HG03045 (cell line): ENCODE results near the gene PLA2G12B.
"Not testable (repeated sequence)": the region's sequence is repeated elsewhere in the genome, so short reads cannot be mapped to it uniquely, and the experiment has no call there.

ENCODE experiments used
- ATAC-seq: cut with Tn5 transposase; IDR thresholded peaks from one replicate; pipeline ENCODE4 v1.9.1; 2021; ENCODE audit warnings: mild to moderate bottlenecking, moderate library complexity; ENCODE audit not compliant: unreplicated experiment

The PLA2G12B gene

DNA sequence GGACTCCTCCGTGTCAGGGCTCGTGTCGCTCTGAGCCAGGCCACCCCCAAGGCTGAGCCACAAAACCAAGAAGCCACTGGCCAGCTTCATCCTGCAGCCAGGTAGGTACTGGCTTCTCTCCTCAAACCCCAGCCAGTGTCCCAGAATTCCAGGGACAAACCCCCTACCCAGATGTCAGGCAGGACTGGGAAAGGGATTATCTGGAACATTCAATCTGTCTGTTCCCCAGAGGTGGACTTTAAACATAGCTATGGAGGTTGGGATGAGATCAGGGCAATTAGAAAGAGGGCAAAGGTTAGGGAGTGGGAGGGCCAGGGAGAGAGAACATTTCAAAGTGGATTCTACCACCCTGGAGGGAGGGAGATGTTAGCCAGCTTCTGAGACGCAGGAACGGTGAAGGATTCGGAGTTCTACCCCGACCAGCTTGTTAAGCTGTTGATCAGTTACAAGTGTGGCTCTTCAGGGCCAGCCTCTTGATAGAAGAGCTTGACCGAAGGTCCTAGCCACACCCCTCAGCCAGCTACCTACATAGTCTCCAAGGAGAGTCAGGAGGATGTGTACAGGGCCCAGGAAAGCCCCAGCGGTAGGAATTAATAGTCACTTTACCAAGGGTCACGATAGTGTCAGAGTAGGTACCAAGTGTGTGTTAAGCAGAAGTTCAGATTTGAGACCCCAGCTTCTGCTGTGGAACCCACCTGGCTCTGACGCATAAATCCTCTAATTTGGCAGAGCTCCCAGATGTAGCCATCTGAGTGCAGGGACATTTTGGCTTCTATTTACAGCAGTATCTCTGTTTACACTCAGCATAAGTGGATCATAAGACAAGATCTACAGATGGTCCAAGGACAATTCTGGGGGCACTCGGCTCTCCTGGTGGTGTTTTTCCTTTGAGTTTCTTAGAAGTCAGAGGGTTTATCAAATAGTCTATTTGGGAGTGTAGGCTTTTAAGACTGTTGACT, at the start of gene PLA2G12B:
TSS of gene PLA2G12B (minus strand) at position 211 of the 959 bp plus-strand sequence. CDS start at position 90, 121 bp downstream.
- no peak for ATAC-seq

- no peak for ATAC-seq
These were observed 49.2 kb upstream of the PLA2G12B start for GRCh38 chr10:73003822-73004221.

GRCh38 chr10:73000973-73001372, 46.4 kb upstream of the PLA2G12B start:
- ATAC-seq: no peak

DNA sequence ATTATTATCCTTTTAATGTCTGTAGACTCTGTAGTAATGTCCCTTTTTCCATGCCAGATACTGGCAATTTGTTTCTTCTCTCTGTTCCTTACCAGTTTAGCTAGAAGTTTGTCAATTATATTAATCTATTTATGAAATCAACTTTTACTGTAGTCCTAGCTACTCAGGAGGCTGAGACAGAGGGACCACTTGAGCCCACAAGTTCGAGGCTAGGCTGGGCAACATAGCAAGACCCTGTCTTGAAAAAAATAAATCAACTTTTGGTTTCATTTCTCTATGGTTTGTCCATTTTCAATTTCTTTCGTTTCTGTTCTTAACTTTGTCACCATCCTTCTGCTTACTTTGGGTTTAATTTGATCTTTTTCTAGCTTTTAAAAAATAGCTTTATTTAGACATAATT, 42.5 kb upstream of the PLA2G12B start:
- ATAC-seq: no peak

GRCh38 chr10:72995459-72995858, 40.9 kb upstream of the PLA2G12B start:
- not testable (repeated sequence) for ATAC-seq

DNA sequence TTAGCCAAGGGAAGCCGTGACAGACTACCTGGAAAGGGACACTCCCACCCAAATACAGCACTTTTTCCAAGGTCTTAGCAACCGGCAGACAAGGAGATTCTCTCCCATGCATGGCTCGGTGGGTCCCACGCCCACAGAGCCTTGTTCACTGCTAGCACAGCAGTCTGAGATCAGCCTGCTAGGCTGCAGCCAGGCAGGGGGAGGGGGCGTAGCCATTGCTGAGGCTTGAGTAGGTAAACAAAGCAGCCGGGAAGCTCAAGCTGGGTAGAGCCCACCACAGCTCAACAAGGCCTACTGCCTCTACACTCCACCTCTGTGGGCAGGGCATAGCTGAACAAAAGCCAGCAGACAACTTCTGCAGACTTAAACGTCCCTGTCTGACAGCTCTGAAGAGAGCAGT, 35.2 kb upstream of the PLA2G12B start:
- ATAC-seq: not testable (repeated sequence)

DNA sequence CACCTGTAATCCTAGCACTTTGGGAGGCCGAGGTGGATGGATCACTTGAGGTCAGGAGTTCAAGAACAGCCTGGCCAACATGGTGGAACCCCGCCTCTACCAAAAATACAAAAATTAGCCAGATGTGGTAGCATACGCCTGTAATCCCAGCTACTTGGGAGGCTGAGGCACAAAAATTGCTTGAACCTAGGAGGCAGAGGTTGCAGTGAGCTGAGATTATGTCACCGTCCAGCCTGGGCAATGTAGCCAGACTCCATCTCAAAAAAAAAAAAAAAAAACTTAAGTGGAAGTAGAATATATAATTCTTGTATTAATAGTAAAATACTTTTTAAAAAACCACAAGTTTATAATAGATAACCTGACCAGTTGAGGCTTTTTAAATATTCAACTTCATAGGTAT, 30.0 kb upstream of the PLA2G12B start:
- not testable (repeated sequence) for ATAC-seq

DNA sequence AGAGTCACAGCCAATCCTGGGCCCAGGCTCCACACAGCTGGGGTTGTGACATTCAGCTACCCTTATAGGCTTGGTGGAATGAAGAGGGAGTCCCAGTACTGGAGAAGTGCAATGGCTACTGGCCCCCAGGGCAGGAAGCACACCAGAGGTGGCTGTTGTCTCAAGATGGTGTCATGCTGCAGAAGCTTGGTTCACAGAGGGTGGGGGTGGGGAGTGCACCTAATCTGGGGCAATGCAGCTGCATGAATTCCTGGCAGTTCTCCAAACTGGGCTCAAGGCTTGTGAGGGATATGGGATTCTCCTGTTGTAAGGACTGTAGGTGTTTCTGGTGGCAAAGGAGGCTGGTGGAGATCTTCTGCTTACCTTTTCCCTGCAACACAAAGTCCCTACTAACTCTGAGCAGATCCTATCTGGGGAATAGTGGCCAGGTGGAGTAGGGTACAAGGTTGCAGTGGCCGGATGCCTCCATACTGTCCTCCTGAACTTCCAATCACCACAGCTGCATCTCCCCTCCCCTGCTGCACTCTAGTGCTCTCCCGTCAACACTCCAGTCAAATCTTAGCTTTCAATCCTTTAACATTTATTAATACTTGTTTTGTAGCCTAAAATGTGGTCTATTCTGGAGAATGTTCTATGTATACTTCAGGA, 27.4 kb upstream of the PLA2G12B start:
- no peak for ATAC-seq

DNA sequence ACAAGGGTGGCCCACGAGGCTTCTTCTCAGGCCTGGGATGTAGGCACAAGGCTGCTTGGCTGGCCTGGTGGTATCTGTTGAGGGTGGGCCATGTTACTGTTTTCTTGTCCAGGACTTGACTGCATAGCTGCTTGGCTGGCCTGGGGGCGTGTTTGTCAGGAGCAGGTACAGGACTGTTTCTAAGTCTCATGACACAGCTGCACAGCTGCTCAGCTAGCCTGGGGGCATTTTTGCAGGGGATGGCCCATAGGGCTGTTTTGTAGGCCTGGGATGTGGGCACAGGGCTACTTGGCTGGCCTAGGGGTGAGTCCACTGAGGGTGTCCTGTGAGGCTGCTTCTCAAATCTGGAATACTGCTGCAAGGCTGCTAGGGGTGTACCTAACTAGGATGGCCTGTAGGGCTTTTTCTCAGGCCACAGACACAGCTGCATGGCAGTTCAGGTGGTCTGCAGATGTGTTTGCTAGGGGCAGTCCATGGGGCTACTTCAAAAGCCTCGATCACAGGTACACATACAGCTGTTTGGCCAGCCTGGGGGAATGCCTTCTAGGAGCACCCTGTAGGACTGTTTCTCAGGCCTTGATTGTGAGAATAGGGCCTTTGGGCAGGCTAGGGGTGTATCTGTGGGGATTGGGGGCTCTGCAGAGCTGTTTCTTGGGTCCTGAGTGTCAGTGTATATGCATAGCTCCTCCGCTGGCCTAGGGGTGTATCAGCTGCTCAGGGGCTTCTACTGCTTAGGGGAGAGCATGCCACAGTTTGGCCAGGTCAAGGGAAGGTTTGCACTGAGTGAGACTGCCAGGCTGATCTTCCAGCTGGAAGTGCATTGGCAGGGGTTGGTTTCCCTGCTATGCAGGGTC, 26.6 kb upstream of the PLA2G12B start:
- no peak for ATAC-seq

GRCh38 chr10:72980348-72980747, 25.7 kb upstream of the PLA2G12B start:
- no peak for ATAC-seq

DNA sequence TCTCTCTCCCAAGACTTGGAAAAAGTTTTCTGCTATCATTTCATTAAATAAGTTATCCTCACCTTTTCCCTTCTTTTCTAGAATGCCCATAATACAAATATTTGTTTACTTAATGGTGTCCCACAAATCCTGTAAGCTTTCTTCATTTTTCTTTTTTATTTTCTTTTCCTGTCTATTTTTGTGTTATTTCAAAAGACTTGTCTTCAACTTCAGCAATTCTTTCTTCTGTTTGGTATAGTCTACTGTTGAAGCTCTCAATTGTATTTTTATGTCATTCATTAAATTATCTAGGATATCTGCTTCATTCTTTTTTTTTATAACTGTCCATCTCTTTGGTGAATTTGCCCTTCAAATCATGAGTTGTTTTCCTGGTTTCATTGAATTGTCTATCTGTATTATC, 25.1 kb upstream of the PLA2G12B start:
- ATAC-seq: no peak

DNA sequence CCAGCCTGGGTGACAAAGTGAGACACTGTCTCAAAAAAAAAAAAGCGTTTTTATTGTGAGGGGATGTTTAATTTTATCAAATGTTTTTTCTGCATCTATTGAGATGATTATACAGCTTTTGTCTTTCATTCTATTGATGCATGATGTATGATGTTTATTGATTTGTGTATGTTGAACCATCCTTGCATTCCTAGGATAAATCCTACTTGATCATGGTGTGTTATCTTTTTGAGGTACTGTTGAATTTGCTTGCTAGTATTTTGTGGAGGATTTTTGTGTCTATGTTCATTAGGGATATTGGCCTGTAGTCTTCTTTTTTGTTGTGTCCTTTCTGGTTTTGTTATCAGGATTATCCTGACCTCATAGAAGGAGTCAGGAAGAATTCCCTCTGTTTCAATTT, 22.3 kb upstream of the PLA2G12B start:
- ATAC-seq: no peak

DNA sequence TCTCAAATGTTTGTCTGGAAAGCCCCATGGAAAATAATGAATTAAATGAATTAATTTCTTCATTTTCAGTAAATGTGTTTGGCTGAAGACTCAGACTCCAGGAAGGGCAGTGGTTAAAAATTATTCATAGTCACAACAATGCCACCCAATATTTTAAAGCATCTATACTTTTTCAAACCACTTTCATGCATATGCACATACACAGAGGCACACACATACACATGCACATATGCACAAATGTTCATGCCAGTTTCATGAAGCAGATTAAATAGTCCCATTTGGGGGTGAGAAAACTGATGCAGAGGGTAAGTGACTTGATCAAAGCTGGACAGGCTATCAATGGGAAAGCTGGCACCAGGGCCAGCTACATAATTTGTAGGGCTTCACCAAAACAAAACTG, 1.4 kb upstream of the PLA2G12B start:
- no peak for ATAC-seq

- no peak for ATAC-seq
These were observed 393 bp downstream of the PLA2G12B start for GRCh38 chr10:72954230-72954595.

DNA sequence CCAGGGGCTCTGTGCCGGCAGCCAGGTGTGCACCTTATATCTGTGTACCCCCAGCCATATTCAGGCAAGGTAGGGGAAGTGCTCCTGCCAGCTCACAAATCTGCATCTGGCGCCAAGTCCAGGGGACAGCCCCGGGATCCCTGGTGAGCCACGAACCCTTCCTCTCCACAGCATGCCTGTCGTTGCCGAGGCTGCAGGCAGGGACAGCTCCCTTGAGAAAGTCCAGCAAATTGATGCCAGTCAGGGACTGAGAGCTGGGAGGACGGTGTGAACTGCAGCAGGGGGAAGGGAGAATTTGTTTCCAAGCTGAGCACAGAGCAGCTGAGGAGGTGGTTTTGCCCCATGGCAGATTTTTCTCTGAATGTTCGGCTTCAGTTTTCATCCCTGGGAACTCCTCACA, 919 bp downstream of the PLA2G12B start:
- no peak for ATAC-seq

DNA sequence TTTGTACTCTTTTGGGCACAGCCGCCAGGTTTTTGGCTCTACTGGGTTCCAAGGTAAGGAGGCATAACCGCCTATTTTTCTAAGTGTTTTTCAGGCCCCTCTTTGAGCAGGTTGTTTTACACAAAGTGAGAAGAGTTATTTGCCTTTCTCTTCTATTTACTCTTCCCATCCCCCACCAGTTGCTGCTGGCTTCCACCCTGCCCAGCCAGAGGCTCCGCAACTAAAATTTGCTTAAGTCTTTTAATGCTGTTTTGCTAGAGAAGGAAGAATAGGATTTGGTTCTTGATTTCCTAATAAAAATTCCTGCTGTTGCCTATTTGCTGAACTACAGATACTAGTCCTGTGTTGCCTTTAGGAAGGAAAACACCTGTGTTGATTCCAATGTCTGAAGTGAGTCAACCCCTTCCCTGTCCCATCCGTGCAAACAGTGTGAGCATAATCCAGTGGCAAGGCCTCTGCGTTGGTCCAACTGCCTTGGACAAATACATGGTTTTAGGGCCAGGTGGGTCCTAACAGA, 1.9 kb downstream of the PLA2G12B start:
- ATAC-seq: no peak

GRCh38 chr10:72952189-72952588, 2.4 kb downstream of the PLA2G12B start:
- ATAC-seq: no peak

DNA sequence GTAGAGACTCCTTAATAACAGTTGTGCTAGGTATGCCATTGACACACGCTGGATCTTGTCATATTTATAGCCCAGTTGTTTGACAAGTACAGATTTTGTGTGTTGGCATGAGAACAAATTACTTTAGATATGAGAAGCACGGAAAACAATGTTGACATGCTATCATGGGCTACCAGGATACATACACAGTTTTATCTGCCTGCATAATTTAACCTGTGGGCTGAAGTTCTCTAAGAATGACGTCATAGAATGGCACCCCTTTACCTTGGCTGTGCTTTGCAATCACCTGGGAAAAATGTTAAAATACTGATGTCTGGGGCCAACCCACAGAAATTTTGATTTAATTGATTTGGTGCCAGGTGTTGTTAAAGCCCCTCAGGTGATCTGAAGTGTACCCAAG, 2.8 kb downstream of the PLA2G12B start:
- no peak for ATAC-seq

DNA sequence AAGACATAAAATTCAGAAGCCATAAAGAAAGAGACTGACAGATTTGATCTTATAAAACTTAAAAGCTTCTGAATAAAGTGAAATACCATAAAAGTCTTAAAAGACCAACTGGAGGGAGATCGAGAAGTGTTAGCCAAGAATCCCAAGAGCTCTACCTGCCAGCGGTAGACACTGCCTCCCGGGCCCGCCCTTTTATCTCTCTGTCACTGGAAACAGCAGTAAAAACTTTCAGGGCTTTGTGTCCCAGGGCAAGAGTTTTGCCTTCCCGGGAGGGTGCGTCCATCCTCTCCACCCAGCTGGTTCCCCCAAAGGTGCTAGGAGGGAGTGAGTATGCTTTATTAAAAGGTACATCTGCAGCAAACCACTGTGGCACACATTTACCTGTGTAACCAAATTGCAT, 5.8 kb downstream of the PLA2G12B start:
- ATAC-seq: no peak

DNA sequence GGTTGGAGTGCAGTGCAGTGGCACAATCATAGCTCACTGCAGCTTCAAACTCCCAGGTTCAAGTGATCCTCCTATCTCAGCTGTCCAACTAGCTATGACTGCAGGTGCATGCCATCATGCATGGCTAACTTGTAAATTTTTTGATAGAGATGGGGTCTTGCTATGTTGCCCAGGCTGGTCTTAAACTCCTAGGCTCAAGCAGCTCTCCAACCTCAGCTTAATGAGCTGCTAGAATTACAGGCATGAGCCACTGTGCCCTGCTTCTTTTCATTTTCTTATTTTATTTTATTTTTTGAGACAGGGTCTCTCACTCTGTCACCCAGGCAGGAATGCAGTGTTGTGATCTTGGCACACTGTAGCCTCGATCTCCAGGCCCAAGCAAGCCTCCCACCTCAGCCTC, 7.6 kb downstream of the PLA2G12B start:
- no peak for ATAC-seq
